IMR-90 (cell line): ENCODE measurements around the gene VDR. TPM values are rescaled to one million over a fixed set of nuclear protein-coding genes. Genes with fewer than 3 reads are reported as not detected.

ENCODE experiments used
- ATAC-seq: fragments of 200-7000 bp; cut with Tn5 transposase; 2 replicates; pipeline ENCODE4 v1.9.1; 2020; ENCODE audit warnings: low read depth, mild to moderate bottlenecking, moderate library complexity
- BruUV-seq: library from RNA; stranded (reverse); fragments of 400-500 nt; replicated peaks from 2 replicates; lab custom pipeline; 2021; lab: Mats Ljungman, UMichigan
- CTCF ChIA-PET: fragments of 300-600 bp; formaldehyde crosslinking; extraction: SDS; loops from one replicate; lab custom pipeline; 2021; ENCODE audit warnings: antibody characterized with exemption; lab: Yijun Ruan, JAX
- POLR2A ChIA-PET: fragments of 300-600 bp; sonication (Branson Sonifier 250); formaldehyde crosslinking; loops from one replicate; lab custom pipeline; 2022; ENCODE audit warnings: antibody characterized with exemption; ENCODE audit not compliant: unreplicated experiment; lab: Charles Lee
- DNase-seq: peaks from one replicate; pipeline ENCODE4 v3.0.0; 2013
- H2AFZ ChIP-seq: replicated peaks from 2 replicates; pipeline ENCODE3; 2013; ENCODE audit warnings: low read length, mild to moderate bottlenecking; ENCODE audit not compliant: poor library complexity
- H2AK5ac ChIP-seq: 2 replicates; pipeline ENCODE4 v1.6.1; 2013; ENCODE audit warnings: low read depth, low read length, inconsistent platforms
- H2AK9ac ChIP-seq: replicated peaks from 2 replicates; pipeline ENCODE3; 2013; ENCODE audit warnings: mild to moderate bottlenecking, low read depth, low read length, moderate library complexity; ENCODE audit not compliant: poor library complexity
- H2BK120ac ChIP-seq: 2 replicates; pipeline ENCODE4 v1.6.1; 2013; ENCODE audit warnings: low read depth, low read length, inconsistent platforms
- H2BK15ac ChIP-seq: 3 replicates; pipeline ENCODE4 v1.6.1; 2013; ENCODE audit warnings: low read depth, low read length, inconsistent platforms
- H2BK20ac ChIP-seq: 2 replicates; pipeline ENCODE4 v1.6.1; 2013; ENCODE audit warnings: low read depth, mild to moderate bottlenecking, inconsistent platforms, low read length, moderate library complexity
- H2BK5ac ChIP-seq: 2 replicates; pipeline ENCODE4 v1.6.1; 2013; ENCODE audit warnings: mild to moderate bottlenecking, low read depth, low read length, inconsistent platforms; ENCODE audit not compliant: poor library complexity, severe bottlenecking
- H3K14ac ChIP-seq: replicated peaks from 2 replicates; pipeline ENCODE4 v1.6.1; 2013; ENCODE audit warnings: low read depth, low read length, inconsistent platforms
- H3K18ac ChIP-seq: 2 replicates; pipeline ENCODE4 v1.6.1; 2013; ENCODE audit warnings: low read depth, low read length, control low read depth
- H3K23ac ChIP-seq: 2 replicates; pipeline ENCODE4 v1.6.1; 2013; ENCODE audit warnings: low read depth, low read length, inconsistent platforms
- H3K27ac ChIP-seq: 2 replicates; pipeline ENCODE4 v1.5.1; 2013; ENCODE audit warnings: mild to moderate bottlenecking, control low read depth, low read length; ENCODE audit not compliant: insufficient read depth
- H3K27me3 ChIP-seq: 2 replicates; pipeline ENCODE4 v1.6.1; 2013; ENCODE audit warnings: low read length; ENCODE audit not compliant: control insufficient read depth, insufficient read depth
- H3K36me3 ChIP-seq: 2 replicates; pipeline ENCODE4 v1.6.1; 2013; ENCODE audit warnings: low read length, mixed read lengths; ENCODE audit not compliant: control insufficient read depth, insufficient read depth
- H3K4ac ChIP-seq: 2 replicates; pipeline ENCODE4 v1.6.1; 2013; ENCODE audit warnings: low read depth, low read length, inconsistent platforms
- H3K4me1 ChIP-seq: 2 replicates; pipeline ENCODE4 v1.6.1; 2013; ENCODE audit warnings: low read length, mixed read lengths; ENCODE audit not compliant: control insufficient read depth, insufficient read depth
- H3K4me2 ChIP-seq: 2 replicates; pipeline ENCODE4 v1.6.1; 2013; ENCODE audit warnings: low read depth, mild to moderate bottlenecking, control low read depth, low read length, moderate library complexity
- H3K4me3 ChIP-seq: 2 replicates; pipeline ENCODE4 v1.5.1; 2013; ENCODE audit warnings: low read depth, mild to moderate bottlenecking, control low read depth, low read length, moderate library complexity; ENCODE audit not compliant: insufficient read depth
- H3K56ac ChIP-seq: 2 replicates; pipeline ENCODE4 v1.6.1; 2013; ENCODE audit warnings: low read length, inconsistent platforms; ENCODE audit not compliant: insufficient read depth; ENCODE audit errors: extremely low read depth
- H3K79me1 ChIP-seq, 2 experiments: 2 replicates each; pipeline ENCODE4 v1.6.1; 2013; ENCODE audit warnings: low read length in 2 of 2, inconsistent platforms in 1 of 2, low read depth in 1 of 2
- H3K9ac ChIP-seq: 2 replicates; pipeline ENCODE4 v1.6.1; 2013; ENCODE audit warnings: low read depth, low read length, control low read depth
- H3K9me1 ChIP-seq: 2 replicates; pipeline ENCODE4 v1.6.1; 2013; ENCODE audit warnings: low read length, inconsistent platforms; ENCODE audit not compliant: insufficient read depth
- H3K9me3 ChIP-seq: 2 replicates; pipeline ENCODE4 v1.6.1; 2013; ENCODE audit warnings: low read length; ENCODE audit not compliant: control insufficient read depth, insufficient read depth
- H4K20me1 ChIP-seq: 2 replicates; pipeline ENCODE4 v1.6.1; 2013; ENCODE audit warnings: low read length, inconsistent platforms; ENCODE audit not compliant: insufficient read depth
- H4K5ac ChIP-seq: 2 replicates; pipeline ENCODE4 v1.6.1; 2013; ENCODE audit warnings: mild to moderate bottlenecking, low read depth, low read length, control low read depth
- H4K8ac ChIP-seq, 2 experiments: 2 replicates each; pipeline ENCODE4 v1.6.1; 2013; ENCODE audit warnings: low read depth in 2 of 2, low read length in 2 of 2, control low read depth in 1 of 2, inconsistent platforms in 1 of 2
- H4K91ac ChIP-seq: 2 replicates; pipeline ENCODE4 v1.6.1; 2013; ENCODE audit warnings: low read depth, low read length, inconsistent platforms; ENCODE audit not compliant: insufficient read depth
- BHLHE40 ChIP-seq: fragments of 150-350 bp; IDR thresholded peaks from 2 replicates; pipeline ENCODE4 v1.6.1; 2016; ENCODE audit warnings: mild to moderate bottlenecking, low read depth, low read length
- CEBPB ChIP-seq: IDR thresholded peaks from 2 replicates; pipeline ENCODE4 v1.6.1; 2012; ENCODE audit warnings: low read depth, low read length, improper control_type of control experiment
- FOS ChIP-seq: fragments of 150-350 bp; IDR thresholded peaks from 2 replicates; pipeline ENCODE4 v1.6.1; 2016; ENCODE audit warnings: low read depth, low read length
- NFE2L2 ChIP-seq: fragments of 150-350 bp; IDR thresholded peaks from 2 replicates; pipeline ENCODE4 v1.6.1; 2016; ENCODE audit warnings: low read depth, mild to moderate bottlenecking, low read length
- POLR2A ChIP-seq: IDR thresholded peaks from 2 replicates; pipeline ENCODE4 v1.6.1; 2012; ENCODE audit warnings: mild to moderate bottlenecking, low read depth, low read length
- RCOR1 ChIP-seq: IDR thresholded peaks from 2 replicates; pipeline ENCODE4 v1.6.1; 2012; ENCODE audit warnings: mild to moderate bottlenecking, low read length, improper control_type of control experiment; ENCODE audit not compliant: insufficient replicate concordance
- WGBS, 2 experiments: methylation state at CpG; one replicate each; pipeline versions ENCODE4 v1.1.5 to v1.1.7; 2013; ENCODE audit warnings: missing lambda C conversion rate in 2 of 2; ENCODE audit not compliant: insufficient read length in 1 of 2; ENCODE audit errors: extremely low coverage in 2 of 2; 5-methylcytosine and 5-hydroxymethylcytosine counted together
- dilution Hi-C: fragments of 300-500 bp; cut with HindIII; formaldehyde crosslinking; loops from one replicate; pipeline ENCODE4 v1.14.3; 2018; ENCODE audit warnings: low sequenced_read_pairs; ENCODE audit not compliant: unreplicated experiment
- in situ Hi-C: fragments of 300-500 bp; cut with MboI; formaldehyde crosslinking; loops from 3 replicates; pipeline ENCODE4 v1.14.3; 2019; ENCODE audit warnings: low sequenced_read_pairs, inconsistent platforms, mixed read lengths
- intact Hi-C: fragments of 100-400 bp; cut with micrococcal nuclease; formaldehyde crosslinking; loops from 2 replicates; pipeline ENCODE4 v1.10.0; 2022
- polyA plus RNA-seq, 3 experiments: library from polyadenylated mRNA; depleted of rRNA; stranded (reverse); fragments of >200 nt; gene quantifications; 2 replicates each; pipeline ENCODE4 v1.2.3, GENCODE V29; 2012; ENCODE audit warnings: low replicate concordance in 1 of 3
- total RNA-seq: library from RNA; depleted of rRNA; stranded (reverse); fragments of >200 nt; gene quantifications from 2 replicates; pipeline ENCODE4 v1.2.3, GENCODE V29; 2012

VDR gene
- total and polyA plus RNA-seq, 2 of the 4 experiments (the other 2 are of a cell fraction) = 5.4 to 8.5 TPM

DNA sequence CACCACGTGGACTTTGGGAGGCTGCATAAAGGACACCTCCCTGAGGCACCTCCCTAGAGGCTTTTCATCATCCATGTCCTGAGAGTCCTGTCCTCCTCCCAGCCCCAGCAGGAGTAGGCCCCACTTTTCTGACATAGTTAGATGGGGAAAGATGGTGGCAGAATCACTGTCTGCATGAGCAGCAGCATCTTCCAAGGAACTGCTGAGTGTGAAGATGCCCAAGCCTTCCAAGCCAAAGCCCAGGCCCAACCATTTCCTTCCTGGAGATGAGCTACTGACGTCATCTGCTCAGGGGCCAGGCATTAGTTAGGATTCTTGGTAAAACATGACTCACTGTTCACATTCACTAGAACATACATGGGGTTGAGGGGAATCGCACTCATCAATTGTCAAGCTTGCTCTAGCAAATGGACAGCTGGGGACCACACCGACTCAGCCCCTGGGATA, 37.3 kb downstream of the VDR start:
- Histone ChIP-seq H3K9me1 (peaks cover 16% of the 10 kb centered on the region), H3K9ac (no peak overlapping the region), H4K5ac (peak overlapping the region; percentile 73), H3K9me3 (no peaks in the 10 kb centered on the region), H3K4me2 (no peak overlapping the region), H2BK5ac (peak overlapping the region; percentile 69), H2BK20ac (peak overlapping the region; percentile 94), H3K14ac (peak overlapping the region; percentile 95), H3K23ac (peak overlapping the region; percentile 72), H2AFZ (peak overlapping the region; percentile 93), H3K79me1 (peaks cover 0 to 12% of the 10 kb centered on the region in 2 experiments; a peak in 2 of 4 replicates), H3K18ac (peak overlapping the region; percentile 26), H4K91ac (peak overlapping the region; percentile 94), H4K8ac (peak overlapping the region; percentile 33 to 93), H2BK15ac (peak overlapping the region; percentile 71; the same call in 1 of the 3 replicates), H2BK120ac (peak overlapping the region; percentile 96), H3K56ac (no peak overlapping the region), H3K36me3 (no peaks in the 10 kb centered on the region), H3K4ac (peak overlapping the region; percentile 93), H3K27ac (peak overlapping the region; percentile 34), H2AK9ac (peak overlapping the region; percentile 11), H4K20me1 (no peaks in the 10 kb centered on the region), H3K4me3 (no peak overlapping the region), H3K4me1 (peaks cover 18% of the 10 kb centered on the region), H3K27me3 (no peaks in the 10 kb centered on the region), H2AK5ac (peak overlapping the region; percentile 76)
- no TSS peak for BruUV-seq
- ATAC-seq (peak; percentile 90), DNase-seq (peak; percentile 96)
- TF ChIP-seq RCOR1 = peak; percentile 30
- no peak for TF ChIP-seq POLR2A
- peak; percentile 34; the same call in 1 of the 2 replicates for TF ChIP-seq NFE2L2
- peak; percentile 90 for TF ChIP-seq FOS
- TF ChIP-seq BHLHE40 = peak; percentile 53; the same call in 1 of the 2 replicates
- TF ChIP-seq CEBPB = no peak
- ChIA-PET CTCF (interaction anchor here (0.6 kb wide), 1 partner anchor 65 kb away, joined by 3 read pairs; no protein-coding TSS in a partner anchor), POLR2A (no interaction called here)
- intact Hi-C loops (no loop called here), dilution Hi-C loops (no loop called here), in situ Hi-C loops (no loop called here)
- WGBS, 2 experiments = no CpG with 5 or more reads among the region's 4 CpGs
